SK-N-SH (cell line): Measurements from ENCODE around the gene AAMDC. TPM values are rescaled to one million over a fixed set of nuclear protein-coding genes. Genes with fewer than 3 reads are reported as not detected.

Source experiments
- CTCF ChIA-PET: fragments of 300-600, 350-600 bp; formaldehyde crosslinking; extraction: SDS; loops from one replicate; lab custom pipeline; 2021; lab: Yijun Ruan, JAX
- POLR2A ChIA-PET: fragments of 350-600 bp; sonication (Branson Sonifier 250); formaldehyde crosslinking; extraction: SDS; loops from one replicate; lab custom pipeline; 2020; ENCODE audit warnings: antibody characterized with exemption, inconsistent platforms; lab: Yijun Ruan, JAX
- DNase-seq: peaks from one replicate; pipeline ENCODE4 v3.0.0; 2012
- H2AFZ ChIP-seq: fragments of 200-600 bp; sonication (generic); 2 replicates; pipeline ENCODE4 v1.8.1; 2016; ENCODE audit warnings: antibody characterized with exemption, mild to moderate bottlenecking, low read depth
- H3F3A ChIP-seq: fragments of 200-600 bp; sonication (generic); replicated peaks from 2 replicates; pipeline ENCODE3; 2016; ENCODE audit warnings: antibody characterized with exemption, mild to moderate bottlenecking; ENCODE audit not compliant: insufficient read depth
- H3K27ac ChIP-seq, 2 experiments: fragments of 200-500 bp in 1 of 2; fragments of 200-600 bp in 1 of 2; sonication (Bioruptor generic) in 1 of 2; sonication (generic), shearing (Covaris generic) in 1 of 2; 2 replicates each; pipeline versions ENCODE4 v1.5.1 to v1.6.1; 2014 to 2016; ENCODE audit warnings: low read depth in 2 of 2, inconsistent platforms in 1 of 2, low read length in 1 of 2, mild to moderate bottlenecking in 1 of 2, mixed read lengths in 1 of 2
- H3K27me3 ChIP-seq: fragments of 200-600 bp; sonication (generic), shearing (Covaris generic); 2 replicates; pipeline ENCODE4 v1.6.1; 2016; ENCODE audit warnings: mixed run types; ENCODE audit not compliant: insufficient read depth
- H3K36me3 ChIP-seq, 2 experiments: fragments of 200-500 bp in 1 of 2; fragments of 200-600 bp in 1 of 2; sonication (Bioruptor generic) in 1 of 2; sonication (generic) in 1 of 2; replicated peaks in 1 of 2; 2 replicates each; pipeline versions ENCODE3 to v1.5.1; 2014 to 2016; ENCODE audit warnings: low read length in 1 of 2, mild to moderate bottlenecking in 1 of 2; ENCODE audit not compliant: insufficient read depth in 2 of 2, control insufficient read depth in 1 of 2
- H3K4me1 ChIP-seq, 2 experiments: fragments of 200-500 bp in 1 of 2; fragments of 200-600 bp in 1 of 2; sonication (Bioruptor generic) in 1 of 2; sonication (generic), shearing (Covaris generic) in 1 of 2; 2 replicates each; pipeline versions ENCODE4 v1.5.1 to v1.6.1; 2014 to 2016; ENCODE audit warnings: low read depth in 1 of 2, low read length in 1 of 2, mixed run types in 1 of 2; ENCODE audit not compliant: insufficient read depth in 2 of 2, control insufficient read depth in 1 of 2
- H3K4me2 ChIP-seq: fragments of 200-600 bp; sonication (generic), shearing (Covaris generic); 2 replicates; pipeline ENCODE4 v1.6.1; 2017; ENCODE audit warnings: mixed run types
- H3K4me3 ChIP-seq, 2 experiments: fragments of 200-500 bp in 1 of 2; fragments of 200-600 bp in 1 of 2; sonication (Bioruptor generic) in 1 of 2; sonication (generic), shearing (Covaris generic) in 1 of 2; 2 replicates each; pipeline versions ENCODE4 v1.5.1 to v1.8.1; 2014 to 2016; ENCODE audit warnings: low read depth in 2 of 2, inconsistent platforms in 1 of 2, low read length in 1 of 2, mild to moderate bottlenecking in 1 of 2, mixed read lengths in 1 of 2, moderate library complexity in 1 of 2
- H3K79me2 ChIP-seq: fragments of 200-600 bp; sonication (generic); 2 replicates; pipeline ENCODE4 v1.8.1; 2017; ENCODE audit warnings: mild to moderate bottlenecking; ENCODE audit not compliant: insufficient read depth
- H3K9ac ChIP-seq: fragments of 200-600 bp; sonication (generic); 2 replicates; pipeline ENCODE4 v1.6.1; 2017; ENCODE audit warnings: mixed run types
- H3K9me2 ChIP-seq: fragments of 200-600 bp; sonication (generic); 2 replicates; pipeline ENCODE4 v1.6.1; 2017; ENCODE audit warnings: mixed run types
- H3K9me3 ChIP-seq: fragments of 200-600 bp; sonication (generic); 2 replicates; pipeline ENCODE4 v1.6.1; 2017; ENCODE audit warnings: mixed run types, mild to moderate bottlenecking, moderate library complexity
- H4K20me1 ChIP-seq: fragments of 200-600 bp; sonication (generic); 2 replicates; pipeline ENCODE4 v1.6.1; 2017; ENCODE audit warnings: mild to moderate bottlenecking, mixed run types; ENCODE audit not compliant: insufficient read depth
- EP300 ChIP-seq, 2 experiments: IDR thresholded peaks; 2 replicates each; pipeline versions ENCODE4 v1.4.0 to v1.6.1; 2012; ENCODE audit warnings: borderline replicate concordance in 1 of 2, low read depth in 1 of 2, low read length in 1 of 2
- EZH2phosphoT487 ChIP-seq: fragments of 200-600 bp; sonication (generic); IDR thresholded peaks from 2 replicates; pipeline ENCODE4 v1.6.1; 2017; ENCODE audit warnings: low read depth, mixed run types, mild to moderate bottlenecking, antibody characterized with exemption, moderate library complexity, borderline replicate concordance
- FOXJ3 ChIP-seq: sonication (generic); formaldehyde crosslinking; IDR thresholded peaks from 2 replicates; pipeline ENCODE4 v1.5.1; 2020; ENCODE audit warnings: mild to moderate bottlenecking, missing genetic modification reagents
- FOXM1 ChIP-seq: IDR thresholded peaks from 2 replicates; pipeline ENCODE4 v1.4.0; 2012; ENCODE audit warnings: low read depth, mild to moderate bottlenecking
- GABPA ChIP-seq: IDR thresholded peaks from 2 replicates; pipeline ENCODE4 v1.4.0; 2012; ENCODE audit warnings: low read depth, mild to moderate bottlenecking
- GATA2 ChIP-seq: sonication (generic); formaldehyde crosslinking; IDR thresholded peaks from 2 replicates; pipeline ENCODE4 v1.5.0; 2020; ENCODE audit warnings: mild to moderate bottlenecking, missing genetic modification reagents
- JUND ChIP-seq: IDR thresholded peaks from 2 replicates; pipeline ENCODE4 v1.4.0; 2012
- MEF2A ChIP-seq: IDR thresholded peaks from 2 replicates; pipeline ENCODE4 v1.4.0; 2012; ENCODE audit warnings: low read depth, borderline replicate concordance
- NFIC ChIP-seq: IDR thresholded peaks from 2 replicates; pipeline ENCODE4 v1.4.0; 2012; ENCODE audit warnings: borderline replicate concordance
- NRF1 ChIP-seq: IDR thresholded peaks from 2 replicates; pipeline ENCODE4 v1.6.1; 2012; ENCODE audit warnings: low read depth, mild to moderate bottlenecking, low read length
- POLR2AphosphoS5 ChIP-seq: IDR thresholded peaks from 2 replicates; pipeline ENCODE4 v1.6.1; 2012; ENCODE audit warnings: low read depth, low read length
- RAD21 ChIP-seq: IDR thresholded peaks from 2 replicates; pipeline ENCODE4 v1.6.1; 2012; ENCODE audit warnings: mild to moderate bottlenecking, low read length
- REST ChIP-seq: IDR thresholded peaks from 2 replicates; pipeline ENCODE4 v1.6.1; 2012; ENCODE audit warnings: mild to moderate bottlenecking, low read depth, low read length, moderate library complexity
- RFX5 ChIP-seq: IDR thresholded peaks from 2 replicates; pipeline ENCODE4 v1.6.1; 2012; ENCODE audit warnings: mild to moderate bottlenecking, improper control_type of control experiment, low read length
- RXRA ChIP-seq: IDR thresholded peaks from 2 replicates; pipeline ENCODE4 v1.4.0; 2012; ENCODE audit warnings: low read depth, mild to moderate bottlenecking, borderline replicate concordance
- SIN3A ChIP-seq: IDR thresholded peaks from 2 replicates; pipeline ENCODE4 v1.6.1; 2012; ENCODE audit warnings: low read depth, mild to moderate bottlenecking, low read length, moderate library complexity, borderline replicate concordance
- TAF1 ChIP-seq: IDR thresholded peaks from 2 replicates; pipeline ENCODE4 v1.6.1; 2012; ENCODE audit warnings: low read depth, mild to moderate bottlenecking, low read length, moderate library complexity, borderline replicate concordance
- TCF12 ChIP-seq: IDR thresholded peaks from 2 replicates; pipeline ENCODE4 v1.4.0; 2012
- TEAD4 ChIP-seq: IDR thresholded peaks from 2 replicates; pipeline ENCODE4 v1.4.0; 2012; ENCODE audit warnings: mild to moderate bottlenecking, borderline replicate concordance; ENCODE audit not compliant: insufficient read depth
- YY1 ChIP-seq: IDR thresholded peaks from 2 replicates; pipeline ENCODE4 v1.4.0; 2012; ENCODE audit warnings: low read depth, mild to moderate bottlenecking
- ZBTB33 ChIP-seq: IDR thresholded peaks from 2 replicates; pipeline ENCODE4 v1.4.0; 2012; ENCODE audit warnings: low read depth, borderline replicate concordance
- WGBS: methylation state at CpG from one replicate; pipeline ENCODE4 v1.1.6; 2017; ENCODE audit warnings: low lambda C conversion rate; 5-methylcytosine and 5-hydroxymethylcytosine counted together
- polyA plus RNA-seq, 3 experiments: library from polyadenylated mRNA; depleted of rRNA; stranded (reverse); fragments of >200 nt; gene quantifications; 2 replicates each; pipeline ENCODE4 v1.2.3, GENCODE V29; 2012
- TF ChIP-seq, protein P1 (sequence below): fragments of 200-600 bp; sonication (generic); IDR thresholded peaks from 2 replicates; pipeline ENCODE4 v1.6.1; 2017; ENCODE audit warnings: antibody characterized with exemption, mild to moderate bottlenecking, moderate library complexity
- TF ChIP-seq, protein P2 (sequence below): IDR thresholded peaks from 2 replicates; pipeline ENCODE4; 2012

The AAMDC gene
- polyA plus RNA-seq (2012; rRNA removed) = 54.2 and 66.6 TPM in 2 replicates
- 89.0 and 113 TPM in 2 replicates for polyA plus RNA-seq (2012; cell fraction: cytosol; rRNA removed)
- polyA plus RNA-seq (2012; cell fraction: nucleus; rRNA removed) = 15.0 and 18.6 TPM in 2 replicates

- H3K9me2 ChIP-seq = no peaks in the 10 kb centered on the region
- H2AFZ ChIP-seq = peak within 1 kb of the TSS; percentile 90
- peaks cover 86% of the 10 kb centered on the region for H3K79me2 ChIP-seq
- peak within 1 kb of the TSS; percentile 82 to 98 for H3K4me3 ChIP-seq
- peak; percentile 93 for DNase-seq
- H3K36me3 ChIP-seq = peaks cover 0 to 11% of the 10 kb centered on the region in 2 experiments
- no peaks in the 10 kb centered on the region for H3K9me3 ChIP-seq
- ChIA-PET CTCF (interaction anchor here (0.5 to 2.3 kb wide), 13 partner anchors 19 to 244 kb away, joined by 3 to 7 read pairs (median 3); no protein-coding TSS in a partner anchor), POLR2A (interaction anchor here (0.7 to 2.0 kb wide), 2 partner anchors 47 to 174 kb away, joined by 3 to 18 read pairs; partner anchors contain the start of gene INTS4)
- H3K27ac ChIP-seq = peak within 1 kb of the TSS; percentile 77 to 95
- peaks cover 14% of the 10 kb centered on the region for H3F3A ChIP-seq
- WGBS = under 1% methylated on average over 35 of the region's 64 CpGs
- peak within 1 kb of the TSS; percentile 97 for H3K4me2 ChIP-seq
- H3K4me1 ChIP-seq = peaks cover 5% of the 10 kb centered on the region in 2 experiments; a peak in 3 of 4 replicates
- H3K9ac ChIP-seq = peak within 1 kb of the TSS; percentile 89
- H3K27me3 ChIP-seq = no peaks in the 10 kb centered on the region
- H4K20me1 ChIP-seq = peaks cover 34% of the 10 kb centered on the region
- no peak for TF ChIP-seq NFIC
- TF ChIP-seq GABPA = peak; percentile 76
- no peak; the same call in 1 of the 2 replicates for TF ChIP-seq ZBTB33
- no peak; the same call in 1 of the 2 replicates for TF ChIP-seq RFX5
- TF ChIP-seq GATA2 (CRISPR knock-in tag) = no peak
- TF ChIP-seq RXRA = no peak
- TF ChIP-seq NRF1 = no peak
- peak; percentile 34 for TF ChIP-seq REST
- peak; percentile 95 for TF ChIP-seq TAF1
- TF ChIP-seq, protein P1, sequence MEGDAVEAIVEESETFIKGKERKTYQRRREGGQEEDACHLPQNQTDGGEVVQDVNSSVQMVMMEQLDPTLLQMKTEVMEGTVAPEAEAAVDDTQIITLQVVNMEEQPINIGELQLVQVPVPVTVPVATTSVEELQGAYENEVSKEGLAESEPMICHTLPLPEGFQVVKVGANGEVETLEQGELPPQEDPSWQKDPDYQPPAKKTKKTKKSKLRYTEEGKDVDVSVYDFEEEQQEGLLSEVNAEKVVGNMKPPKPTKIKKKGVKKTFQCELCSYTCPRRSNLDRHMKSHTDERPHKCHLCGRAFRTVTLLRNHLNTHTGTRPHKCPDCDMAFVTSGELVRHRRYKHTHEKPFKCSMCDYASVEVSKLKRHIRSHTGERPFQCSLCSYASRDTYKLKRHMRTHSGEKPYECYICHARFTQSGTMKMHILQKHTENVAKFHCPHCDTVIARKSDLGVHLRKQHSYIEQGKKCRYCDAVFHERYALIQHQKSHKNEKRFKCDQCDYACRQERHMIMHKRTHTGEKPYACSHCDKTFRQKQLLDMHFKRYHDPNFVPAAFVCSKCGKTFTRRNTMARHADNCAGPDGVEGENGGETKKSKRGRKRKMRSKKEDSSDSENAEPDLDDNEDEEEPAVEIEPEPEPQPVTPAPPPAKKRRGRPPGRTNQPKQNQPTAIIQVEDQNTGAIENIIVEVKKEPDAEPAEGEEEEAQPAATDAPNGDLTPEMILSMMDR = peak; percentile 73
- TF ChIP-seq FOXM1 = no peak
- no peak; the same call in 1 of the 2 replicates for TF ChIP-seq FOXJ3 (CRISPR knock-in tag)
- no peak for TF ChIP-seq EZH2phosphoT487
- no peak for TF ChIP-seq TEAD4
- peak; percentile 61 for TF ChIP-seq RAD21
- TF ChIP-seq YY1 = peak; percentile 97
- TF ChIP-seq JUND = no peak
- TF ChIP-seq SIN3A = peak; percentile 99
- peak; percentile 28; the same call in 1 of the 2 replicates for TF ChIP-seq TCF12
- TF ChIP-seq POLR2AphosphoS5 = peak; percentile 92
- TF ChIP-seq, protein P2, sequence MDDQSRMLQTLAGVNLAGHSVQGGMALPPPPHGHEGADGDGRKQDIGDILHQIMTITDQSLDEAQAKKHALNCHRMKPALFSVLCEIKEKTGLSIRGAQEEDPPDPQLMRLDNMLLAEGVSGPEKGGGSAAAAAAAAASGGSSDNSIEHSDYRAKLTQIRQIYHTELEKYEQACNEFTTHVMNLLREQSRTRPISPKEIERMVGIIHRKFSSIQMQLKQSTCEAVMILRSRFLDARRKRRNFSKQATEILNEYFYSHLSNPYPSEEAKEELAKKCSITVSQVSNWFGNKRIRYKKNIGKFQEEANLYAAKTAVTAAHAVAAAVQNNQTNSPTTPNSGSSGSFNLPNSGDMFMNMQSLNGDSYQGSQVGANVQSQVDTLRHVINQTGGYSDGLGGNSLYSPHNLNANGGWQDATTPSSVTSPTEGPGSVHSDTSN = peak; percentile 25
- TF ChIP-seq MEF2A = no peak
- peak in 1 of 2 experiments; percentile 34; a peak in 1 of 4 replicates for TF ChIP-seq EP300 (IDR thresholded peaks at IDR 0.05; ENCODE audit: borderline replicate concordance in 1 of 2, low read depth in 1 of 2, low read length in 1 of 2)
These were observed at the start of gene AAMDC, which contains the start of gene RSF1 for GRCh38 chr11:77820565-77821348. Gene AAMDC, plus strand, starts transcription at chr11:77821144. Its CDS starts 21,353 bp downstream, at chr11:77842497. Gene RSF1, minus strand, starts transcription at chr11:77820722. Its CDS starts 8 bp downstream, at chr11:77820714.
